ENCODE results near the gene MAGEH1. TPM values are rescaled to one million over a fixed set of nuclear protein-coding genes. Genes with fewer than 3 reads are reported as not detected.
A peak's percentile ranks its signal among the peaks of the same experiment; 100 is the strongest.

The MAGEH1 gene
- total and polyA plus RNA-seq, 9 of the 15 experiments (the other 6 are each of a cell fraction or from before 2014, with no cell fraction given), result 3.7 to 14.9 (median 8.8) TPM

GRCh38 chrX:55489314-55490009, 37.5 kb downstream of the MAGEH1 start, which contains the start of gene USP51 (continued):
- no peak for TF ChIP-seq CHD7 (IDR thresholded peaks at IDR 0.05; ENCODE audit: low read depth, low read length)
- TF ChIP-seq AFF4 (CRISPR knock-in tag; IDR thresholded peaks at IDR 0.05), result no peak
- no peak for TF ChIP-seq EWSR1 (IDR thresholded peaks at IDR 0.05; ENCODE audit: borderline replicate concordance, low read depth, partially characterized antibody)
- TF ChIP-seq PHF8 (IDR thresholded peaks at IDR 0.05; ENCODE audit: borderline replicate concordance, low read length), result peak; percentile 3; the same call in 1 of the 2 replicates
- no peak for TF ChIP-seq NR2F6 (CRISPR knock-in tag; IDR thresholded peaks at IDR 0.05)
- no peak for TF ChIP-seq CC2D1A (IDR thresholded peaks at IDR 0.05)
- peak; percentile 7 to 51 for TF ChIP-seq NRF1 (conservative IDR thresholded peaks at IDR 0.05 in 1 of 2, IDR thresholded peaks at IDR 0.05 in 1 of 2)
- peak; percentile 59 for TF ChIP-seq CREM (IDR thresholded peaks at IDR 0.05; ENCODE audit: low read depth)
- TF ChIP-seq TEAD1 (CRISPR knock-in tag; IDR thresholded peaks at IDR 0.05), result no peak
- TF ChIP-seq VEZF1 (CRISPR knock-in tag; IDR thresholded peaks at IDR 0.05), result peak; percentile 22; the same call in 1 of the 2 replicates

All from K562 (cell line).